Gastroesophageal sphincter (tissue), 4 donors: ENCODE measurements around the gene TBC1D24. TPM values are rescaled to one million over a fixed set of nuclear protein-coding genes. Genes with fewer than 3 reads are reported as not detected.

Experiments
- ATAC-seq: fragments of 150-250 bp; one replicate; pipeline ENCODE4 v1.9.1; 2016; ENCODE audit warnings: mild to moderate bottlenecking, moderate library complexity
- H3K27ac ChIP-seq, 4 donors: fragments of 200-600 bp; sonication (generic) in 3 of 4; 1 replicate in 3 of 4; 2 replicates in 1 of 4; pipeline ENCODE4 v1.5.1; 2016 to 2019
- H3K27me3 ChIP-seq: fragments of 200-600 bp; sonication (generic); one replicate; pipeline ENCODE4 v1.5.1; 2019
- H3K36me3 ChIP-seq, 2 donors: fragments of 200-600 bp; sonication (generic); one replicate each; pipeline ENCODE4 v1.5.1; 2019; ENCODE audit warnings: control low read depth in 1 of 2
- H3K4me1 ChIP-seq, 3 donors: fragments of 200-600 bp; sonication (generic); 1 replicate in 2 of 3; 2 replicates in 1 of 3; pipeline ENCODE4 v1.5.1; 2016 to 2019; ENCODE audit warnings: control low read depth in 2 of 3
- H3K4me3 ChIP-seq, 2 donors: fragments of 200-600 bp; sonication (generic); one replicate each; pipeline ENCODE4 v1.5.1; 2019; ENCODE audit warnings: mild to moderate bottlenecking in 1 of 2, moderate library complexity in 1 of 2
- H3K9me3 ChIP-seq, 3 donors: fragments of 200-600 bp; sonication (generic); one replicate each; pipeline ENCODE4 v1.5.1; 2017 to 2019; ENCODE audit warnings: control low read depth in 2 of 3
- CTCF ChIP-seq, 4 experiments: fragments of 200-600 bp in 2 of 4; fragments of 450-650 bp in 2 of 4; sonication (generic) in 1 of 4; IDR thresholded peaks; one replicate each; pipeline ENCODE4 v1.5.1; 2017 to 2019; ENCODE audit warnings: antibody characterized with exemption in 4 of 4, mild to moderate bottlenecking in 2 of 4, moderate library complexity in 2 of 4
- EP300 ChIP-seq: sonication (generic); formaldehyde crosslinking; IDR thresholded peaks from one replicate; pipeline ENCODE4 v1.6.1; 2017; ENCODE audit warnings: antibody characterized with exemption, mild to moderate bottlenecking
- POLR2A ChIP-seq, 2 donors: fragments of 450-650 bp; IDR thresholded peaks; one replicate each; pipeline ENCODE4 v1.6.1; 2017; ENCODE audit warnings: antibody characterized with exemption in 2 of 2, mild to moderate bottlenecking in 2 of 2, moderate library complexity in 1 of 2
- POLR2AphosphoS5 ChIP-seq: sonication (generic); formaldehyde crosslinking; IDR thresholded peaks from one replicate; pipeline ENCODE4 v1.6.1; 2017; ENCODE audit warnings: antibody characterized with exemption
- whole genome bisulfite sequencing, 2 donors: methylation state at CpG; one replicate each; pipeline ENCODE4 v1.1.5; 2018; ENCODE audit warnings: low coverage in 1 of 2; 5-methylcytosine and 5-hydroxymethylcytosine counted together
- total RNA-seq, 4 donors: library from RNA; depleted of rRNA; stranded (reverse); fragments of >200 nt; gene quantifications; one replicate each; pipeline ENCODE4 v1.1.0, GENCODE V29; 2016

TBC1D24 gene
- total RNA-seq, 4 donors from 2014 or later, result 6.2 to 18.4 (median 14.2) TPM

GRCh38 chr16:2456551-2457153 is 18.3 kb upstream of the TBC1D24 start:
- TF ChIP-seq POLR2AphosphoS5 (no peak), EP300 (no peak), CTCF (IDR thresholded peaks at IDR 0.05) (no peak), POLR2A (IDR thresholded peaks at IDR 0.05) (no peak)
- no peaks in the 10 kb centered on the region for H3K27me3 ChIP-seq
- H3K4me1 ChIP-seq, result peaks cover 0 to 18% (median 9%) of the 10 kb centered on the region in 3 donors
- H3K9me3 ChIP-seq, result no peaks in the 10 kb centered on the region
- 84 to 94% methylated on average over 4 to 5 of the region's 21 CpGs for WGBS, 2 donors
- no peak overlapping the region for H3K4me3 ChIP-seq
- H3K27ac ChIP-seq, result no peak overlapping the region
- H3K36me3 ChIP-seq, result peaks cover 0 to 38% of the 10 kb centered on the region in 2 donors
- no peak for ATAC-seq

GRCh38 chr16:2457267-2457666 is 17.7 kb upstream of the TBC1D24 start:
- 43 to 62% methylated on average over 4 to 7 of the region's 13 CpGs for WGBS, 2 donors
- H3K36me3 ChIP-seq, result peaks cover 0 to 32% of the 10 kb centered on the region in 2 donors

GRCh38 chr16:2457946-2458345 is 17.0 kb upstream of the TBC1D24 start:
- peaks cover 0 to 18% (median 9%) of the 10 kb centered on the region in 3 donors for H3K4me1 ChIP-seq
- TF ChIP-seq POLR2A (IDR thresholded peaks at IDR 0.05), result no peak
- no peak for TF ChIP-seq POLR2AphosphoS5
- TF ChIP-seq CTCF (IDR thresholded peaks at IDR 0.05), result no peak
- no peak for TF ChIP-seq EP300
- H3K4me3 ChIP-seq, result no peak overlapping the region
- H3K27ac ChIP-seq, result no peak overlapping the region
- peaks cover 0 to 32% of the 10 kb centered on the region in 2 donors for H3K36me3 ChIP-seq
- WGBS, 2 donors, result 69 to 85% methylated on average over 2 to 5 of the region's 7 CpGs
- no peaks in the 10 kb centered on the region for H3K27me3 ChIP-seq
- ATAC-seq, result no peak
- H3K9me3 ChIP-seq, result no peaks in the 10 kb centered on the region

More at GRCh38 chr16:2457267-2457666, 17.7 kb upstream of the TBC1D24 start:
- H3K9me3 ChIP-seq, result no peaks in the 10 kb centered on the region
- H3K27ac ChIP-seq, result no peak overlapping the region
- ATAC-seq, result no peak
- TF ChIP-seq POLR2A (IDR thresholded peaks at IDR 0.05) (no peak), POLR2AphosphoS5 (no peak), CTCF (IDR thresholded peaks at IDR 0.05) (no peak), EP300 (no peak)
- H3K4me3 ChIP-seq, result no peak overlapping the region
- peaks cover 0 to 18% (median 9%) of the 10 kb centered on the region in 3 donors for H3K4me1 ChIP-seq
- H3K27me3 ChIP-seq, result no peaks in the 10 kb centered on the region

GRCh38 chr16:2458887-2459646 is 15.9 kb upstream of the TBC1D24 start:
- ATAC-seq, result no peak
- peaks cover 0 to 21% of the 10 kb centered on the region in 2 donors for H3K36me3 ChIP-seq
- peaks cover 0 to 18% (median 9%) of the 10 kb centered on the region in 3 donors for H3K4me1 ChIP-seq
- 18 to 25% methylated on average over 2 to 10 of the region's 18 CpGs for WGBS, 2 donors
- peak overlapping the region; percentile 39 to 59 for H3K4me3 ChIP-seq
- no peaks in the 10 kb centered on the region for H3K27me3 ChIP-seq
- H3K9me3 ChIP-seq, result no peaks in the 10 kb centered on the region
- peak overlapping the region in 3 of 4 donors; percentile 45 to 56 (median 55) for H3K27ac ChIP-seq
- TF ChIP-seq EP300 (no peak), CTCF (IDR thresholded peaks at IDR 0.05) (no peak), POLR2A (IDR thresholded peaks at IDR 0.05) (no peak), POLR2AphosphoS5 (no peak)
